SH-SY5Y (cell line): ENCODE results near the gene TSC22D2.

Experiments used
- GATA2 ChIP-seq: IDR thresholded peaks from 2 replicates; pipeline ENCODE4 v1.6.1; 2011; ENCODE audit warnings: mild to moderate bottlenecking, low read depth, low read length
- GATA3 ChIP-seq: IDR thresholded peaks from 2 replicates; pipeline ENCODE4 v1.6.1; 2011; ENCODE audit warnings: low read depth, mild to moderate bottlenecking, low read length, moderate library complexity

- TF ChIP-seq GATA3 = no peak
- TF ChIP-seq GATA2 = no peak
Measured at GRCh38 chr3:150407051-150407807, 869 bp upstream of the TSC22D2 start.
